Neuron (in vitro differentiated cells): ENCODE results near the gene NEURL1.

Experiments used
- H2AFZ ChIP-seq: one replicate; pipeline ENCODE4 v1.6.1; 2013; ENCODE audit warnings: low read depth, mild to moderate bottlenecking, inconsistent platforms, low read length, moderate library complexity
- H3K27me3 ChIP-seq: one replicate; pipeline ENCODE4 v1.6.1; 2013; ENCODE audit warnings: low read length; ENCODE audit not compliant: insufficient read depth
- H3K36me3 ChIP-seq: one replicate; pipeline ENCODE4 v1.6.1; 2013; ENCODE audit warnings: low read length; ENCODE audit not compliant: insufficient read depth
- H3K4me1 ChIP-seq: one replicate; pipeline ENCODE4 v1.6.1; 2013; ENCODE audit warnings: low read length; ENCODE audit not compliant: insufficient read depth
- H3K4me3 ChIP-seq: 2 replicates; pipeline ENCODE4 v1.5.1; 2013; ENCODE audit warnings: mild to moderate bottlenecking, low read length, moderate library complexity
- H3K9me3 ChIP-seq: one replicate; pipeline ENCODE4 v1.6.1; 2013; ENCODE audit warnings: low read length

The NEURL1 gene

DNA sequence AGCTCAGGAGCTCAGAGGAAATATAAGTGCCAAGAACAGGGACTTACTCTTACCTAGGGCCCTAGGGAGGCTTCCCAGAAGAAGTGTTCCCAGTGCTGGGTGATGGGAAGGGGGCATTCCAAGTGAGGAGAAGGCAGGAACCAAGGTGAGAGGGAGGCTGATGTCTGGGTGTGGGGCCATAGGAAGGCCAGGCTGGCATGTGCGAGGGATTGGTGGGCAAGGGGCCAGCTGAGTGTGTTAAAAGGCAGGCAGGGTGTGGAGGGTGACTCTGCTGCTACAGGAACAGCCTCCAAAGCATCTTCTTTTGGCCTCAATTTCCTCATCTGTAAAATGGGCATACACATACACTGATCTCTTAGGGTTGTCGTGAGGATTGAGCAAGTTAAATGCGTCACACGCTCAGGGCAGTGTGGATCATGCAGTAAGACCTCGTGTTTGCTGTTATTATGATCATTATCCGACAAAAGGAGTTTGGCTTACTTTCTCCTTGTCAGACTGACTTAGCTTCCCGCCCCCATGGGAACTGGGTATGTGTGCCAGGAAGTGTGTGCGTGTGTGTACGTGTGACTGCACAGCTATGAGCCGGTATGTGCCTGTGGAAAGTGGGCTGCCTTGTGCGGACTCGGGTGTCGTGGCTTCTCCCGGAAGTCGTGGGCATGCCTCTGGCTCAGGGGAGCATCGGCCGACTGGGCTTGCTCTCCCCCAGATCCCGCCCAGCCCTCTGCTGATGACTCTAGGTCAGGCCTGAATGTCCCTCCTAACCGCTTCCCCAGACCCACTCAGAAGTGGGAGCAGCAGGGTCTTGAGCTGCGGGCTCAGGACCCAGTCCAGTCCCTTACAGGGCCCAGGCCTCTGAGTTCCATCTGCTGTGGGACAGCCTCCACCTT is 59.6 kb downstream of the NEURL1 start:
- H2AFZ ChIP-seq: no peak overlapping the region

DNA sequence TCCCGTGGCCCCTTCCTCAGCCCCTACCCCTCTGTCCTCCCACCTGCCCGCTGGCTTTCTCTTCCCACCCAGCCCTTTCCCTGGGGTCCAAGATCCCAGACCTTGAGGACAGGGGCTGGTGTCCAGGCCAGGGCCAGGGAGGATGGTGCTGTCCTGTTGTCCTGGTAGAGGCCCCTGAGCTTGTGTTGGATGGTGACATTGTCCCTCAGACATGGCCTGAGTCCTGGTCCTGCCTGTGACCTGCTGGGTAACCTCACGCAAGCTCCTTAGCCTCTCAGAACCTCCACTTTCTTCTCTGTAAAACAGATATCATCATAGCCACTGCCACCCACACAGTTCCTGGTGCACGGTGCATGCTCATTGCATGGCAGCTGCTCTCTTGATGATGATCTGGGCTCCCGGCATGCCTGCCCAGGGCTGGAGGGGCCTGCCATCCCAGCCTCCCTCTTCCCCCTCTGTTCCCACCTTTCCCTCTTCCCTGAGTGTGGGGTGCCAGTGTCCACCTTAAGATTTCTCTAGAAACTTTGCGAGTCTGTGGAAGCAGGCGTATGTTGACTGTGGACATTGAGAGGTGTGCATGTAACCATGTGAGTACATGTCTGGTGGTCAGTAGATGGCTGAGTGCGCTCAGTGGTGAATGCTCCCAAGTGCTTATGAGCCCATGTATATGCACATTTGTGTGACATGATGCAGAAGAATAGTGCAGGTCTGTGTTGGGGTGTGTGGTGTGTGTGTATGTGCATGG is 60.4 kb downstream of the NEURL1 start:
- Histone ChIP-seq H3K4me1 (peaks cover 13% of the 10 kb centered on the region), H3K36me3 (no peaks in the 10 kb centered on the region), H2AFZ (no peak overlapping the region), H3K4me3 (no peak overlapping the region), H3K9me3 (no peaks in the 10 kb centered on the region), H3K27me3 (peaks cover 17% of the 10 kb centered on the region)

More for the DNA sequence above, 59.6 kb downstream of the NEURL1 start:
- H3K27me3 ChIP-seq: peaks cover 13% of the 10 kb centered on the region
- peaks cover 13% of the 10 kb centered on the region for H3K4me1 ChIP-seq
- H3K4me3 ChIP-seq: no peak overlapping the region
- H3K36me3 ChIP-seq: no peaks in the 10 kb centered on the region
- H3K9me3 ChIP-seq: no peaks in the 10 kb centered on the region

DNA sequence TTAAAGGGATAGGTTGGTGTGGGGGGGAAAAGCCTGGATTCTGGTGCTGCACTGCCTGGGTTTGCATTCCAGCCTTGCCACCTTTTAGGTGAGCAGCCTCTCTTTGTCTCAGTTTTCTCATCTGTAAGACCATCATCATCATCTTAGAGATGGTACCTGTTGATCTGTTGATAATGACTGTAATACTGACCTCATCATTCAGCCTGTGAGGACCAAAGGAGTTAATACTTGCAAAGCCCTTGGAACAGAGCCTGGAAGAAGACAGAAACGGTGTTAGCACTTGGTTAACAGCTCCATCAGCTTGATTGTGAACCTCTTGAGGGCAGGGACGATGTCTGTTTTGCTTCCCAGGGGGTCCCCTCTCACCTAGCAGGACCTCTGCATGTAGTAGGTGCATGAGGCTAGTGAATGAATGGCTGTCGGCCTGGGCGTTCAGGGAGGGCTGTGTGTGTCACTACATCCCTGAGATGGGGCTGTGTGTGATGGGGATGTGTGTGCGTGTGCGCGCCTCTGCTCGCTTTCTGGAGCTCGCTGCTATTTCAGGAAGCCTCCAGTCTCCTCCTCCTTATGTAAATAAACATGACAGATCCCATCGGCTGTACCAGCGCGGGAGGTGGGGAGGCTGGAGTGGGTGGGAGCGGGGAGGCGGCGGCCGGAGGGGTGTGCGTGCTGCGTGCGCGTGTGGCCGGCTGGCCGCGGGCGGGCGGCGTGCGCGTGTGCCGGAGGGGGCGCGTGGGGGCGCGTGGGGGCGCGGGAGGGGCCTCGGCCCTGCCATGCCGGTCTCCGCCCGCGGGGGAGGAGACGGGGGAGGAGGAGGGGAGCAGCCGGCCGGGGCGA is 61.2 kb downstream of the NEURL1 start:
- Histone ChIP-seq H3K4me1 (peaks cover 13% of the 10 kb centered on the region), H3K9me3 (no peaks in the 10 kb centered on the region), H3K4me3 (peak overlapping the region; percentile 41), H3K27me3 (peaks cover 17% of the 10 kb centered on the region), H3K36me3 (no peaks in the 10 kb centered on the region), H2AFZ (no peak overlapping the region)

DNA sequence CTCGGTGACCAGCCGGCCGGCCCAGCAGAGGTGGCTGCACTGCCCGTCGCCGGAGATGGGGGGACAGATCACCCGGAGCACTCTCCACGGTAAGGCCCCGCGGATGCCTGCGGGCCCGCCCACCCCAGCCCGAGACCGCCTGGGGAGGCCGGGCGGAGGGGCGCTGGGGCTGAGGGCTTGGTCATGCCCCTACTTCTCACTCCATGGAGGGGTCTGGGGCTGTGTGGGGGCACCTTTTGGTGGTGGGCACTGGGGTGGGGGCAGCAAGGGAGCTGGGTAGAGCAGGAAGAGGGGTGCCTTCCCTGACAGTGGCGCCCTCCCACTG is 61.8 kb downstream of the NEURL1 start:
- H3K4me3 ChIP-seq: peak overlapping the region; percentile 41
- H2AFZ ChIP-seq: no peak overlapping the region
- H3K27me3 ChIP-seq: peaks cover 15% of the 10 kb centered on the region
- H3K4me1 ChIP-seq: peaks cover 13% of the 10 kb centered on the region
- no peaks in the 10 kb centered on the region for H3K9me3 ChIP-seq
- no peaks in the 10 kb centered on the region for H3K36me3 ChIP-seq

DNA sequence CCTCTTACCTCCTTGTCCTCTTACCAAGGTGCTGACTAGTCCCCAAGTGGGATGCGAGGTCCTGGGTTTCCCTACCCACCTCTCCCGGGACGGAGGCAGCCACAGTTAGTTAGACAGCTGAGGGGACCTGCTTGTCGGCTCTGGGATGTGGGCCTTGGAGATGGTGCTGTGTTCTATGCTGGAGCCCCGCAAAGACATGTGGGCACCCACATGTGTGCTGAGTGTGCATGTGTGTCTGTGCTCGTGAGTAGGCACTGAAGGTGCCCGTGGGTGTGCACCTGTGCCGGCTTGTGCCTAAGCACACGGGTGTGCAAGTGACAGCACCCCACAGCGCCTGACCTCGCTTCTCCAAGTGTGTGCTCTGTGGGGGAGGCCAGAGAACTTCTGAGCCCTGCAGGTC is 62.2 kb downstream of the NEURL1 start:
- H3K27me3 ChIP-seq: peaks cover 14% of the 10 kb centered on the region
- no peaks in the 10 kb centered on the region for H3K36me3 ChIP-seq
- no peaks in the 10 kb centered on the region for H3K9me3 ChIP-seq
- H3K4me3 ChIP-seq: peak overlapping the region; percentile 41
- peaks cover 13% of the 10 kb centered on the region for H3K4me1 ChIP-seq
- H2AFZ ChIP-seq: no peak overlapping the region

DNA sequence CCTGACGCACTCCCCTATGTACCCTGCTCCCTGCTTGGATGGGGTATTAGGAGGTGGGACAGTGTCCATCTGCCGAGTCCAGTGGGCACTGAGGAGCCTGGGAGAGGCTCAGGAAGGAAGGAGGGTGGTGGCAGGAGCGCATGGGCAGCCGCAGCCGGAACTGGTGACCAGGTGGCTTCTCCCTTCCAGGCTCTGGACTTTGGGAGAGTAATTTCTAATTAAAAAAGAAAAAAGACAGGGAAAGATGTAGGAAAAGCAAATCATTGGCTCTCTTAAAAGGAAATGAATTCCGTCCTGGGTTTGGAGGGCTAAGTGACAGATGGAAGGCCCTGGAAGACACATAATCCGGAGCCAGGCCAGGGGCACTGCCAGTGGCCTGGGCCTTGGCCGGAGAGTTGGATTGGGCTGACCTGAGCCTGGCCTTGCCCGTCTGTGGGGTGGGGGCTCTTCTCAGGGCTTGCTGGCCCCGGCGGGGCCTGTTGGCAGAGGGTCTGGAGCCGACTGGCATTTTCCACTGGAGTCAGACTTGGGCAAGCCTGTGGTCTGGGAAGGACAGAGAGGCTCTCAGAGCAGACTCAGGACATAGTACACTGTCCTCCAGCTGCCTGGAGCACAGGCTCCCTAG is 63.0 kb downstream of the NEURL1 start:
- no peaks in the 10 kb centered on the region for H3K9me3 ChIP-seq
- peaks cover 14% of the 10 kb centered on the region for H3K27me3 ChIP-seq
- H3K4me3 ChIP-seq: no peak overlapping the region
- H3K36me3 ChIP-seq: no peaks in the 10 kb centered on the region
- H3K4me1 ChIP-seq: peaks cover 13% of the 10 kb centered on the region
- no peak overlapping the region for H2AFZ ChIP-seq

DNA sequence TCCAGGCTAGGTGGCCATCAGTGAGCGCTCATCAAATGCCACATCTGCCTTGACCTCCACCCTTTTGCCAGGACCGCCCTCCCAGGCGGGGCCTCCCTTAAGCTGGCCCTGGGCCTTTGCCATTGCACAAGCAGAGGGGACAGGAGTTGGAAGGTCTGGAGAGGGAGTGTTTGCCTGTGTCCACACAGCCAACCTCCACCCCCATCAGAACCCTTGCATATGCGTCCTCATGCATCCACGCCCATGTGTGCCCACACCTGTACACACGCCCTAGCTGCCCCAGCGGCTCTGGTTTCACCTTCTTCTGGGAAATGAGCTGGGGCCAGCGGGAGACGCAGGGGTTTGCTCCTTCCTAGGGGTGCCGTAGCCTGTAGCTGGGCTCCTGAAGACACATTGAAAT is 64.0 kb downstream of the NEURL1 start:
- Histone ChIP-seq H3K36me3 (no peaks in the 10 kb centered on the region), H2AFZ (no peak overlapping the region), H3K27me3 (peaks cover 14% of the 10 kb centered on the region), H3K4me3 (no peak overlapping the region), H3K4me1 (peaks cover 13% of the 10 kb centered on the region), H3K9me3 (no peaks in the 10 kb centered on the region)

DNA sequence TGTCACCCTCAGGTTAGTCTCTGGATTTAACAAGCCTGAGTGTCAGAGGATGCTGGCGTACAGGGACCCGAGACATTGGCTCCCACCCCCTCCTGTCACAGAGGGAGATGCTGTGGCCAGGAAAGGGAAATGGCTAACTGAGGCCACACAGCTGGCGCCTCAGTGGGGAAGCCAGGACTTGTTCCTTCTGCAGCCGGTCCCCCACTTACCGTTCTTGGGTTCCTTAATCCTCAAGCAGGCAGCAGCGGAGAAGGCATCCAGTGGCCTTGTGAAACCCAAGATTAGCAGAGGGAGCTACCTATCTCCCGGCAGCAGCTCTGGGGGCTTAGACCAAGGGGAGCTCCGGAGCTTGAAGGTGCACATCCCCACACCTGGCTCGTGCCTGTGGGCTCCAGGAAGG is 65.4 kb downstream of the NEURL1 start:
- Histone ChIP-seq H3K36me3 (no peaks in the 10 kb centered on the region), H3K27me3 (peaks cover 8% of the 10 kb centered on the region), H2AFZ (no peak overlapping the region), H3K9me3 (no peaks in the 10 kb centered on the region), H3K4me1 (peaks cover 13% of the 10 kb centered on the region), H3K4me3 (no peak overlapping the region)

DNA sequence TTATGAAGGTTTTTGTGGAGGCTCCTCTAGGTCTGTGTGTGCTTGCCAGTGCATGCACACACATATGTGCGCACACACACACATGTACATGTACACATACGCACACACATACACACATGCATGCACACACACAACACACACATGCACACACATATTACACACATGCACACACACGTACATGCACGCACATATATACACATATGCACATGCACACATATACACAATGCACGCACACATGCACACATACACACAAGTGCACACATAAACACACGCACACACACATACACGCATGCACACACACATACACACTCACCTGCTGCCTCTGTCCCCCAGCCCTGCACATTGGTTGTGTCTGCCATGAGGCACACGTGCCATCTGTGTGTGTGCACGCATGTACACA is 66.3 kb downstream of the NEURL1 start:
- Histone ChIP-seq H3K9me3 (no peaks in the 10 kb centered on the region), H3K4me3 (no peak overlapping the region)

DNA sequence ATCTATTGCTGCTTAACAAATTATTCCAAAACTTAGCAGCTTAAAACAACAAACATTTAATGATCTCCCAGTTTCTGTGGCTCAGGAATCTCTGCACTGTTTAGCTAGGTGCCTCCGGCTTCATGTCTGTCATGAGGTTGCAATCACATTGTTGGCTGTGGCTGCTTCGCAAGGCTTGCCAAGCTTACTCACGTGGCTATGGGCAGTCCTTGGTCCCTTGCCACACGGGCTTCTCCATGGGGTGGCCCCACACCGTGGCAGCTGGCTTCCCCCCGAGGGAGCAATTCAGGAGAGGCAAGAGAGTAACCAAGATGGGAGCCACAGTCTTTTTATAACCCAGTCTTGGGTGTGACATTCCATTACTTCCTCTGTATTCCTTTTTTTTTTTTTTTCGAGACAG is 67.4 kb downstream of the NEURL1 start:
- peaks cover 7% of the 10 kb centered on the region for H3K4me1 ChIP-seq
- no peak overlapping the region for H2AFZ ChIP-seq
- peaks cover 8% of the 10 kb centered on the region for H3K27me3 ChIP-seq
- H3K4me3 ChIP-seq: no peak overlapping the region
- no peaks in the 10 kb centered on the region for H3K36me3 ChIP-seq
- H3K9me3 ChIP-seq: no peaks in the 10 kb centered on the region

More for the DNA sequence above, 66.3 kb downstream of the NEURL1 start:
- H3K36me3 ChIP-seq: no peaks in the 10 kb centered on the region
- peaks cover 8% of the 10 kb centered on the region for H3K27me3 ChIP-seq
- H3K4me1 ChIP-seq: peaks cover 13% of the 10 kb centered on the region
- H2AFZ ChIP-seq: no peak overlapping the region

DNA sequence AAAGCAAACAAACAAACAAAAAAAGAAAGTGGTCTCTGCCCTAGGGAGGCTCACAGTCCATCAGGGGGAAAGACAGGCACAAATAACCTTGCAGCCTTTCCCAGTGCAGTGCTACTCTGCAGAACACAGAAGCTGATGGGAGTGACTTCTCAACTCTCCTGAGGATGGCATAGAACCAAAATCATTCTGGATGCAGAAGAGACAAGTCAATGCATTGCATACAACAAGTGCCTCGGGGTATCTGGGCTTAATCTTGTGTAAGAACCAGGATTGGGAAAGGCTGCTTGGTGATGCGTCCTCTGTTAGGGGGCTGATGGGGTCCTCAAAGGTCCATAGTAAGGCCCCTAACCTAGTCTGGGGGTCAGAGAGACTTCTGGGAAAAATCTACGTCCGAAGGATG is 68.9 kb downstream of the NEURL1 start:
- no peak overlapping the region for H3K4me3 ChIP-seq
- H3K4me1 ChIP-seq: no peaks in the 10 kb centered on the region
- H2AFZ ChIP-seq: no peak overlapping the region
- H3K9me3 ChIP-seq: no peaks in the 10 kb centered on the region
- peaks cover 6% of the 10 kb centered on the region for H3K27me3 ChIP-seq
- H3K36me3 ChIP-seq: no peaks in the 10 kb centered on the region

DNA sequence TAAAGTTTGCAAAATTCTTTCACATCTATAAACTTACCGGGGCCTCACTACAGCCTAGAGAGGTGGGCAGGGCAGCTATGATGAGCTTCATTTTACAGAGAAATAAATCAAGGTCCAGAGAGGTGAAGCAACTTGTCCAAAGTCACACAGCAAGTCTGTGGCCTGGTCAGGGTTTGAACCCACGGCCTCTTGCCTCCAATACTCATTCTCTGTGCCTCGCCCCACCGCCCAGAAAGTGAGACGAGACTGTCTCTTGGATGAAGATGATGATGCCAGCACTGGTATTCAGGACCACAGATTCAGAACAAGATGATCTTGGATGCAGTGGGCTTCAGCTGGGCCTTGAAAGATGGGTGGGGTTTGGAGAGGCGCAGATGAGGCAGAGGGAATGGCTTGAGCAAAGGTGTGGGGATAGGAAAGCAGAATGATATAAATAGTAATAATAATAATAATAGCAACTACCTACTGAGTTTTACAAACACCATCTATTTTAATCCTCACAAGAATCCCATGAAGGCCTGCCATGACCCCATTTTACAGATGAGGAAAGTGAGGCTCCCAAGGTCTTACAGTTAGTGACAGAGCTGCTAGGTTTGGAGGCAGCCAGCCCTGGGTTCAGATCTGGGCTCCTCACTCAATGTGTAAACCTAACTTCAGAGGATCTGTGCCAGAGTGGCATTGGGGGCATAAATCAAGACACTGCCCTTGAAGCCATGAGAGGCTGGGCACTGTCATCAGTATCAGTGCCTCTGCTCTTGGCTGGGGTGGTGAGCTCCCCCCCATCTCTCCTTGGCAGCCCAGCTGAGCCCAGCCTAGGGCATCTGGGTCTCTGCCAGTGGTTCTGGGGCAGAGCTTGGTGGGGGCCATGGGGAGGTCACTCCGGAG is 70.0 kb downstream of the NEURL1 start:
- Histone ChIP-seq H3K4me3 (no peak overlapping the region), H3K36me3 (no peaks in the 10 kb centered on the region), H3K27me3 (peaks cover 4% of the 10 kb centered on the region)

More for the DNA sequence above, 70.0 kb downstream of the NEURL1 start:
- Histone ChIP-seq H2AFZ (no peak overlapping the region), H3K9me3 (no peaks in the 10 kb centered on the region), H3K4me1 (no peaks in the 10 kb centered on the region)
